D721Med (cell line): Measurements from ENCODE around the gene TMSB4X.
"Not testable (repeated sequence)": the region's sequence is repeated elsewhere in the genome, so short reads cannot be mapped to it uniquely, and the experiment has no call there.

Experiments
- DNase-seq: peaks from one replicate; pipeline ENCODE4 v3.0.0; 2011; ENCODE audit warnings: low spot score; ENCODE audit not compliant: insufficient read length
- FAIRE-seq: peaks from 2 replicates; lab custom pipeline; 2011; peaks lifted over from hg19 to GRCh38; lab: Jason Lieb, UNC
- TF ChIP-seq, protein P1 (sequence below): IDR thresholded peaks from 2 replicates; pipeline ENCODE4 v1.5.1; 2012; ENCODE audit warnings: mild to moderate bottlenecking, control low read depth; ENCODE audit not compliant: insufficient read depth; ENCODE audit errors: missing control alignments

Gene TMSB4X

DNA sequence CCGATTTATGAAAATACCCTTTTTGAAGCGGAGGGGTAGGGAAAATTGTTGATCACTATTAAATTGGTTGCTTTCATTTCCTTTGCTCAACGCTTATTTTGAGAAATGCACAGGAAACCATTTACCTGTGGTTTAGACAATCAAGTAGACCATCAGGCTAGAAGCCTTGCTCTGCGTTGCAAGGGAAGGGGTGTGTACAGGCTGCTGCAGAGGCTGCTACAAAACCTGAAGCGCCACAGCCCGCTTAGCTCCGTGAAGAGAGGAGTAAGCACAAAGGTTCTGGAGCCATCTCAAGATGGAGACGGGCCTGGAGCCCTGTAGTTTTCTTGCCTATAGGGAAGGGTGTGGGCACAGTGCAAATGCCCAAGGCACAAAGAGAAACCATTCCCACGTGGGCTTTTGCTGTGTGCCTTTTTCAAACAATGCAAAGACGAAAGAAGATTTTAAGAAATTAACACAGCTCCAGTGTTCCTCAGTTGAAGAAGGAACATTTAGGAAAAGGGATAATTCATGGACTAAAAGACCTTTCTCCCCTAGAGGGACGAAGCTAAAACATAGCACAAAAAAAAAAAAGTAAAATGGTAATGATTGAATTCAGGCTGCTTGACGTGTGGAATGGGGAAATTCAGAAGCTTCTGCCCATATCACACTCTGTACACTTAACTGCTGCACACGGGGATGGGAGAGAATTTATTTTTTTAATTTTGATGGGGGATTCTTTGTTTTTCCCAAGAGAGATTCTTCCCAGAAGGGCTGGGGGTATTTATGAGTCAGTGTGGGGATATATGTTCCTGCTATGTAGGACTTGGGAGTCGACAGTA lies 3.5 kb downstream of the TMSB4X start:
- DNase-seq (no peak), FAIRE-seq (no peak)
- TF ChIP-seq, protein P1, sequence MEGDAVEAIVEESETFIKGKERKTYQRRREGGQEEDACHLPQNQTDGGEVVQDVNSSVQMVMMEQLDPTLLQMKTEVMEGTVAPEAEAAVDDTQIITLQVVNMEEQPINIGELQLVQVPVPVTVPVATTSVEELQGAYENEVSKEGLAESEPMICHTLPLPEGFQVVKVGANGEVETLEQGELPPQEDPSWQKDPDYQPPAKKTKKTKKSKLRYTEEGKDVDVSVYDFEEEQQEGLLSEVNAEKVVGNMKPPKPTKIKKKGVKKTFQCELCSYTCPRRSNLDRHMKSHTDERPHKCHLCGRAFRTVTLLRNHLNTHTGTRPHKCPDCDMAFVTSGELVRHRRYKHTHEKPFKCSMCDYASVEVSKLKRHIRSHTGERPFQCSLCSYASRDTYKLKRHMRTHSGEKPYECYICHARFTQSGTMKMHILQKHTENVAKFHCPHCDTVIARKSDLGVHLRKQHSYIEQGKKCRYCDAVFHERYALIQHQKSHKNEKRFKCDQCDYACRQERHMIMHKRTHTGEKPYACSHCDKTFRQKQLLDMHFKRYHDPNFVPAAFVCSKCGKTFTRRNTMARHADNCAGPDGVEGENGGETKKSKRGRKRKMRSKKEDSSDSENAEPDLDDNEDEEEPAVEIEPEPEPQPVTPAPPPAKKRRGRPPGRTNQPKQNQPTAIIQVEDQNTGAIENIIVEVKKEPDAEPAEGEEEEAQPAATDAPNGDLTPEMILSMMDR: no peak

DNA sequence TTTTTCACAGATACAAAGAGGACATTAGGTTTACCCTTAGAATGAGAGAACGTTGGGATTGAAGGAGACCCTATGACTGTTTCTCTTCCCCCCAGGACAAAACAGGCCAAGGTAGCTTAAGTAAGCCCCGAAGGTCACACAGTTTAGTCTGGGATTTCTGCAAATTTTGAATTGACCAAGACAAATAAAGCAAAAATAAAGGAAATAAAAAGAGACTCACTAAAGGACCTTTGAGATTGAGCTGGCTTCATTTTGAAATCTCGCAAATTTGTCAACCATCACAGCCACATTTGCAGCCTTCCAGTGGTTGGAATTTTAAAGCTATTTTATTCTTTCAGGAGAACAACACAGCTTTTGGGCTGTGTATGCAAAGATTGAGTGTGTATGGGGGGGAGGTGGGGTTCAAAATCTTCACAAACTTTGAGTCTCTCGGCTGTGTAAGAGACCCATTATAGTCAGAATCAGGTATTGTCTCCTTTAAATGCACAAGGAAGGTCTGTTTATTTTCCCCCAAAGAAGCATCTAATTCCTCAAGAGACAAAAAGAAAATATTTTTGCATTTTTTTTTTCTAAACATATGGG lies 4.2 kb downstream of the TMSB4X start:
- TF ChIP-seq, protein P1: no peak
- FAIRE-seq (no peak), DNase-seq (no peak)

DNA sequence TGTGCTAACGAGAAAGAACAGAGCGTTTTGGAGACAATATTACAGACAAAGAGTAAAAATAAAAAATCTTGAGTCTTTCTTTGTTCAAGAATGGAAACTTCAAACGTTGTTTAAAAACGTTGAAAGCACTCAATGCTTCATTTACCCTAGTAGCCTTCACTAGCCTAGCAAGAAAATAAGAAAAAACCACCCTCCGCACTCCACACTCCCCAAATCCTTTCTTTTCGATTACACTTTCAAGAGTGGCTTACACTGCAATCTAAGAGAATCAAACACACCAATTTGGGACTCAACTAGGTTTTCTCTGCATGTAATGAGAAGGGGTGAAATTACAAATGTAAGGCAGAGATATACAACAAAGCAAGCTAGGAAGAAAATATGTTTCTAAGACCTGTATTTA lies 4.7 kb downstream of the TMSB4X start:
- DNase-seq (no peak), FAIRE-seq (no peak)
- TF ChIP-seq, protein P1: no peak

DNA sequence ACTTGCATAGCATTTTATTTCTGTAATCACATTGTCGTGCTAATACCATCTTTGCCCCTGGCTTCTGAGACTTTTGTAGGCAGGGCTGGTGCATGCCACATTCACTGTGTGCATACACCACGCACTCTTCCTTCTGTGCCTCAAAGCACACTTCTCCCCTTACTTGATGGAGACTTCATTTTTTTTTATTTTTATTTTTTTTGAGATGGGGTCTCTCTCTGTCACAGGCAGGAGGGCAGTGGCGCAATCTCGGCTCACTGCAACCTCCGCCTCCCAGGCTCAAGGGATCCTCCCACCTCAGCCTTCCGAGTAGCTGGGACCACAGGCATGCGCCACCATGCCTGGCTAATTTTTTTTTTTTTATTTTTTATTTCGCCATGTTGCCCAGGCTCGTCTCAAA lies 5.1 kb downstream of the TMSB4X start:
- FAIRE-seq, DNase-seq: not testable (repeated sequence)

DNA sequence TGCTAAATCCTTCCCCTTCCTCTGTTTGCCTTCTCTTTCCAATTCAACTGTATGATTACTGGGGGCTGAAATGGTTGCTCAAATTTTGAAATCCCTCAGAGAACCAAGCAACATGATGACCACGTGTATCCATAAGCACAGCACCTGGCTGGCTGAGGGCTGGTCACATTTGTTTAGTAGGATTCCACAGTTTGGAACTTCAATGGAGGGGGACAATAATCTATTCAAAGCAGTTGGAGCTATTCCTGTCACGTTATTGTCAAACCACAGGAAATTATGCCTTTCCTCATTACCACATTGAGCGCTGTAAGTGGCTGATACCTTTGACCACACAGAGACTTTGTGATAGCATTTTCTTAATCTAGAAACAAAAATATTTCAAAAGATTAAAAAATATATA lies 7.0 kb downstream of the TMSB4X start:
- FAIRE-seq: no peak
- TF ChIP-seq, protein P1: no peak
- DNase-seq: no peak

DNA sequence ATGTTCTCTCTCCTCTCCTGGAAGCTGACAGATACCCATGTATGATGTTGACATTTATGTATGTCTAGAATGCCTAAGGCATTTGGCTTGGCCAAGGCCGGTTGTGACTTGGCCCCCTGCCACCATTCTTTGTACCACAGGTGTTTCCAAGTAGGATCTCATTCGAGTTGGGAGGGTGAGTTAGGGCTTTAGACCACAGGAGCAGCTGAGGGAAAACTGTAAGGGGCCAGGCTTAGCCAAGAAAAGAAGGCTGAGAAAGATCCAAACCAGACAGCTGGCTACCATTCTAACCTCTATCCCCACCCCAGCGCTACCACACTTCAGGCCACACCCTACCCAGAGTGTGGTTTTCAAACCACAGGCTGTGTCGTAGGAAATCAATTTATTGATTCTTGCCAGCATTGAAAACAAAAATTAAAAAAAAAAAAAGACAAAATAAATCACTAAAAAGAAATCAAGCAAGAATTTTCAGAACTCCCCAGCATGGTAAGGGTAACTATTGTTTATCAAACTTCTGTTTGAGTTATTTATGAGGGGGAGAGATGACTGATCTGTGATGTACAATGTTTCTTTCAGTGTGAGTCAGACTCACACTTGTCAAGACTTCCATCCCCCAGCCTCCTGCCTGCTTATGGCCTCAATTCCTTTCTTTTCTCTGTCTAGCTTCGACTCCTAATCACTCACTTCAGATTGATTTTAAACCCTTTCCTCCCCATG lies 9.9 kb downstream of the TMSB4X start:
- DNase-seq (no peak), FAIRE-seq (no peak)
- TF ChIP-seq, protein P1: no peak

DNA sequence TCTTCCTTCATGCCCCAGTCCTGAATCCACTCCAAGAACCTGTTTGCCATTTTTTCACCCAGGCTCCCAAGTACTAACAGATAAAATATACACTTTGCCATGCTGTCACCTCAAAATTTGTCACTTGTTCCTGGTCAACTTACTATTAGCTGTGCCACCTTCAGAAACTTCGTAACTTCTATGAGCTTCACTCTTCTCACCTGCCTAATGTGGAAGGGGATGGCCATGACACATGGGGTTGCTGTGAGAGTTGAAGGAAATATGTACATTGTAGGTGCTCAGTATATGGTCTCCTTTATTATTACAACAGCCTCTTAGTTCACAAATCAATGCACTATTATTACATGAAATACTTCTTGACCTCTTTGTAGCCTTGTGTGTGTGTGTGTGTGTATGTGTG lies 10.4 kb downstream of the TMSB4X start:
- no peak for FAIRE-seq
- TF ChIP-seq, protein P1: no peak
- DNase-seq: no peak
